PC-3 (cell line): ENCODE data around the gene ARF4. TPM values are rescaled to one million over a fixed set of nuclear protein-coding genes. Genes with fewer than 3 reads are reported as not detected.

Source experiments
- ATAC-seq: fragments of 200-7000 bp; cut with Tn5 transposase; 2 replicates; pipeline ENCODE4 v1.9.1; 2020; ENCODE audit warnings: mild to moderate bottlenecking, moderate library complexity
- BruUV-seq: library from RNA; stranded (reverse); fragments of 400-500 nt; replicated peaks from 2 replicates; lab custom pipeline; 2021; lab: Mats Ljungman, UMichigan
- CTCF ChIA-PET: fragments of 300-600 bp; sonication (Branson Sonifier 250); formaldehyde crosslinking; loops from one replicate; lab custom pipeline; 2022; ENCODE audit warnings: antibody characterized with exemption; lab: Charles Lee
- POLR2A ChIA-PET: fragments of 300-600 bp; sonication (Branson Sonifier 250); formaldehyde crosslinking; loops from one replicate; lab custom pipeline; 2022; ENCODE audit warnings: antibody characterized with exemption; ENCODE audit not compliant: unreplicated experiment; lab: Charles Lee
- DNase-seq: peaks from one replicate; pipeline ENCODE4 v3.0.0-alpha.2; 2015
- H2AFZ ChIP-seq: fragments of 300-600 bp; sonication (generic); 2 replicates; pipeline ENCODE4 v1.6.0; 2016; ENCODE audit warnings: antibody characterized with exemption, low read length
- H3F3A ChIP-seq: fragments of 300-600 bp; sonication (generic); one replicate; pipeline ENCODE4 v1.6.0; 2017; ENCODE audit warnings: antibody characterized with exemption, low read length, control low read depth, mild to moderate bottlenecking; ENCODE audit not compliant: unreplicated experiment
- H3K27ac ChIP-seq: fragments of 300-600 bp; sonication (generic); 2 replicates; pipeline ENCODE4 v1.5.1; 2016; ENCODE audit warnings: mild to moderate bottlenecking, low read length
- H3K27me3 ChIP-seq: fragments of 300-600 bp; sonication (generic); 2 replicates; pipeline ENCODE4 v1.6.1; 2016; ENCODE audit warnings: low read length, mixed read lengths
- H3K36me3 ChIP-seq: fragments of 300-600 bp; sonication (generic); 2 replicates; pipeline ENCODE4 v1.6.1; 2016; ENCODE audit warnings: low read depth, mixed run types, low read length, mixed read lengths
- H3K4me1 ChIP-seq: fragments of 300-600 bp; sonication (generic); 2 replicates; pipeline ENCODE4 v1.5.1; 2016; ENCODE audit warnings: low read length; ENCODE audit not compliant: insufficient read depth
- H3K4me2 ChIP-seq: fragments of 300-600 bp; sonication (generic); 2 replicates; pipeline ENCODE4 v1.6.0; 2016; ENCODE audit warnings: low read length
- H3K4me3 ChIP-seq: fragments of 300-600 bp; sonication (generic); 2 replicates; pipeline ENCODE4 v1.5.1; 2016; ENCODE audit warnings: mild to moderate bottlenecking, low read length, mixed read lengths
- H3K79me2 ChIP-seq: fragments of 300-600 bp; sonication (generic); 2 replicates; pipeline ENCODE4 v1.6.1; 2017; ENCODE audit warnings: low read length, mixed read lengths
- H3K9ac ChIP-seq: fragments of 300-600 bp; sonication (generic); 2 replicates; pipeline ENCODE4 v1.6.0; 2016; ENCODE audit warnings: mild to moderate bottlenecking, low read length
- H3K9me2 ChIP-seq: fragments of 300-600 bp; sonication (generic); replicated peaks from 2 replicates; pipeline ENCODE4 v1.6.1; 2016; ENCODE audit warnings: mixed run types, low read length, mixed read lengths
- H3K9me3 ChIP-seq: fragments of 300-600 bp; sonication (generic); 2 replicates; pipeline ENCODE4 v1.6.1; 2016; ENCODE audit warnings: low read length, mixed read lengths
- H4K20me1 ChIP-seq: fragments of 300-600 bp; sonication (generic); 2 replicates; pipeline ENCODE4 v1.6.1; 2016; ENCODE audit warnings: low read length, mixed read lengths
- EZH2 ChIP-seq: fragments of 300-600 bp; sonication (generic); IDR thresholded peaks from one replicate; pipeline ENCODE4 v1.6.1; 2017; ENCODE audit warnings: antibody characterized with exemption, mild to moderate bottlenecking, low read length; ENCODE audit not compliant: unreplicated experiment
- EZH2phosphoT487 ChIP-seq: fragments of 300-600 bp; sonication (generic); IDR thresholded peaks from 2 replicates; pipeline ENCODE4 v1.6.1; 2018; ENCODE audit warnings: mild to moderate bottlenecking, antibody characterized with exemption, low read length, borderline replicate concordance
- intact Hi-C: fragments of 100-400 bp; cut with micrococcal nuclease; formaldehyde crosslinking; loops from 2 replicates; pipeline ENCODE4 v1.9.0; 2023
- total RNA-seq: library from RNA; depleted of rRNA; stranded (reverse); fragments of >200 nt; gene quantifications from 2 replicates; pipeline ENCODE4 v1.2.3, GENCODE V29; 2014
- TF ChIP-seq, protein P1 (sequence below): fragments of 300-600 bp; sonication (generic); conservative IDR thresholded peaks from 2 replicates; pipeline ENCODE4 v1.5.1; 2017; ENCODE audit warnings: antibody characterized with exemption, low read depth, mild to moderate bottlenecking, low read length

Gene ARF4
- total RNA-seq, 1 experiment from 2014 or later = 135 TPM

DNA sequence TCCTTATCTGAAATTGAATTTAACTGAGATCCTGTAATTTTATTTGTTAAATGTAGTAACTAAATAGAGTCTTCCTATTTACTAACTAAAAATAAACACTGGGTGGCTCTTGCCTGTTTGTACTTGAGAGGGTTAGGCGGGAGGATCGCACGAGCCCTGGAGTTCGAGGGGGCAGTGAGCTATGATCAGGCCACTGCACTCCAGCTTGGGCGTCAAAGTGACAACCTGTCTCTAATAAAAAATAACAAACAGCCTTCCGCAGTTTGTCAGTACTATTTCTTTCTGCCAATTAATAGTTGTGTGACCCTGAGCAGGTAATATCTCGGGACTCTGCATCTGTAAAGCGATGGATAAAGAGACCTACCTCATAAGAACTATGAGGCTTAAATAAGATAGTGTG lies 41.8 kb downstream of the ARF4 start:
- H3K36me3 ChIP-seq = 0 out of 2 replicates have a peak, but pooled peaks cover 5% of the 10 kb centered on the region
- peak overlapping the region; percentile 94 for H3K9ac ChIP-seq
- TF ChIP-seq, protein P1, sequence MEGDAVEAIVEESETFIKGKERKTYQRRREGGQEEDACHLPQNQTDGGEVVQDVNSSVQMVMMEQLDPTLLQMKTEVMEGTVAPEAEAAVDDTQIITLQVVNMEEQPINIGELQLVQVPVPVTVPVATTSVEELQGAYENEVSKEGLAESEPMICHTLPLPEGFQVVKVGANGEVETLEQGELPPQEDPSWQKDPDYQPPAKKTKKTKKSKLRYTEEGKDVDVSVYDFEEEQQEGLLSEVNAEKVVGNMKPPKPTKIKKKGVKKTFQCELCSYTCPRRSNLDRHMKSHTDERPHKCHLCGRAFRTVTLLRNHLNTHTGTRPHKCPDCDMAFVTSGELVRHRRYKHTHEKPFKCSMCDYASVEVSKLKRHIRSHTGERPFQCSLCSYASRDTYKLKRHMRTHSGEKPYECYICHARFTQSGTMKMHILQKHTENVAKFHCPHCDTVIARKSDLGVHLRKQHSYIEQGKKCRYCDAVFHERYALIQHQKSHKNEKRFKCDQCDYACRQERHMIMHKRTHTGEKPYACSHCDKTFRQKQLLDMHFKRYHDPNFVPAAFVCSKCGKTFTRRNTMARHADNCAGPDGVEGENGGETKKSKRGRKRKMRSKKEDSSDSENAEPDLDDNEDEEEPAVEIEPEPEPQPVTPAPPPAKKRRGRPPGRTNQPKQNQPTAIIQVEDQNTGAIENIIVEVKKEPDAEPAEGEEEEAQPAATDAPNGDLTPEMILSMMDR = no peak
- TF ChIP-seq EZH2 (no peak), EZH2phosphoT487 (no peak)
- H3K9me3 ChIP-seq = no peaks in the 10 kb centered on the region
- H3K4me2 ChIP-seq = peak overlapping the region; percentile 95
- no TSS peak for BruUV-seq
- peak overlapping the region; percentile 99 for H2AFZ ChIP-seq
- no peaks in the 10 kb centered on the region for H3K9me2 ChIP-seq
- H3K4me3 ChIP-seq = peak overlapping the region; percentile 85
- H4K20me1 ChIP-seq = peaks cover 17% of the 10 kb centered on the region
- no peak for DNase-seq
- peaks cover 42% of the 10 kb centered on the region for H3K79me2 ChIP-seq
- ATAC-seq = no peak
- no peaks in the 10 kb centered on the region for H3K27me3 ChIP-seq
- H3K4me1 ChIP-seq = peaks cover 26% of the 10 kb centered on the region
- peak overlapping the region; percentile 75; the same call in 1 of the 2 replicates for H3K27ac ChIP-seq
- intact Hi-C loops = loop anchor here (5.0 kb wide), 3 partner anchors 88 to 383 kb away; no protein-coding TSS in a partner anchor
- CTCF ChIA-PET = no interaction called here
- H3F3A ChIP-seq = no peaks in the 10 kb centered on the region
- POLR2A ChIA-PET = no interaction called here

GRCh38 chr3:57546616-57547015 lies 50.5 kb downstream of the ARF4 start:
- CTCF ChIA-PET = no interaction called here
- intact Hi-C loops = no loop called here
- POLR2A ChIA-PET = no interaction called here

GRCh38 chr3:57545636-57546268 lies 51.4 kb downstream of the ARF4 start:
- Histone ChIP-seq H3K4me3 (no peak overlapping the region), H3F3A (no peaks in the 10 kb centered on the region), H3K79me2 (no peaks in the 10 kb centered on the region), H3K27me3 (no peaks in the 10 kb centered on the region), H3K36me3 (no peaks in the 10 kb centered on the region), H3K9me3 (no peaks in the 10 kb centered on the region), H3K4me2 (no peak overlapping the region), H3K9me2 (no peaks in the 10 kb centered on the region), H3K9ac (no peak overlapping the region), H3K4me1 (peaks cover 9% of the 10 kb centered on the region), H2AFZ (no peak overlapping the region), H3K27ac (no peak overlapping the region), H4K20me1 (no peaks in the 10 kb centered on the region)
- intact Hi-C loops = no loop called here
- ATAC-seq = no peak
- ChIA-PET POLR2A (no interaction called here), CTCF (no interaction called here)
- BruUV-seq = no TSS peak
- TF ChIP-seq EZH2phosphoT487 (no peak), EZH2 (no peak)
- TF ChIP-seq, protein P1 = no peak
- no peak for DNase-seq

More at GRCh38 chr3:57546616-57547015, 50.5 kb downstream of the ARF4 start:
- no peak overlapping the region for H3K4me2 ChIP-seq
- H3K79me2 ChIP-seq = no peaks in the 10 kb centered on the region
- no peaks in the 10 kb centered on the region for H4K20me1 ChIP-seq
- H3K9ac ChIP-seq = no peak overlapping the region
- DNase-seq (no peak), ATAC-seq (no peak)
- H3K27ac ChIP-seq = no peak overlapping the region
- no TSS peak for BruUV-seq
- no peak overlapping the region for H2AFZ ChIP-seq
- H3K4me1 ChIP-seq = peaks cover 9% of the 10 kb centered on the region
- no peaks in the 10 kb centered on the region for H3K36me3 ChIP-seq
- no peak overlapping the region for H3K4me3 ChIP-seq
- H3K27me3 ChIP-seq = no peaks in the 10 kb centered on the region
- H3K9me2 ChIP-seq = no peaks in the 10 kb centered on the region
- H3F3A ChIP-seq = no peaks in the 10 kb centered on the region
- no peaks in the 10 kb centered on the region for H3K9me3 ChIP-seq
- no peak for TF ChIP-seq EZH2
- TF ChIP-seq, protein P1 = no peak
- TF ChIP-seq EZH2phosphoT487 = no peak
